ENCODE data around the gene BCL2L13. TPM values are rescaled to one million over a fixed set of nuclear protein-coding genes. Genes with fewer than 3 reads are reported as not detected.
A peak's percentile ranks its signal among the peaks of the same experiment; 100 is the strongest.

Gene BCL2L13
- total RNA-seq, 1 experiment from 2014 or later, result 44.0 TPM

DNA sequence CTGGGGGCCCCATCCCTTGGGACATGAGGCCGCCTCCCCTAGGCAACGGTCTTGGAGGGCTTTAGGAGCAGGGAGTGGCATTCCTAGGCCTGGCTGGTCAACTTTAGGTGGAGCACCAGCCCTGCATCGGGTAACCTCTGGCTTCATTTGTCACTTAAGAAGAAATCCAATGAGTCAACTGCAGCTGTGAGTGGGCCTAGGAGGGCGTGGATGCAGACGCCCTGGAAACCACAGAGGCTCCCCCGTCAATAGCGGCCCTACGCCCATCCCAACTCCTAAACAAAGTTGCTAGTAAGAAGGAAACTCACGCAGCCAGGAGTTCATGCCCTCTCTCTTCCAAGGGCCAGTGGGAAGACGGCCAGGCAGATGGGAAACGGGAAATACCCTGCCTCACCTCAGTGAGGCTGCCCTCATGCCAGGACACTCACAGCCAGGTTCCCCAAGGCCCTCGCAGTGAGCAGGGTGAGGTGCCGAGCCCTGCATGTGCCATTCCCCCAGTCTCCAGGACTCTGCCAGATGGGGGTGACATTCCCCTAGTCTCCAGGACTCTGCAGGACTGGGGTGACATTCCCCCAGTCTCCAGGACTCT lies 114.9 kb downstream of the BCL2L13 start:
- TF ChIP-seq, protein P1, sequence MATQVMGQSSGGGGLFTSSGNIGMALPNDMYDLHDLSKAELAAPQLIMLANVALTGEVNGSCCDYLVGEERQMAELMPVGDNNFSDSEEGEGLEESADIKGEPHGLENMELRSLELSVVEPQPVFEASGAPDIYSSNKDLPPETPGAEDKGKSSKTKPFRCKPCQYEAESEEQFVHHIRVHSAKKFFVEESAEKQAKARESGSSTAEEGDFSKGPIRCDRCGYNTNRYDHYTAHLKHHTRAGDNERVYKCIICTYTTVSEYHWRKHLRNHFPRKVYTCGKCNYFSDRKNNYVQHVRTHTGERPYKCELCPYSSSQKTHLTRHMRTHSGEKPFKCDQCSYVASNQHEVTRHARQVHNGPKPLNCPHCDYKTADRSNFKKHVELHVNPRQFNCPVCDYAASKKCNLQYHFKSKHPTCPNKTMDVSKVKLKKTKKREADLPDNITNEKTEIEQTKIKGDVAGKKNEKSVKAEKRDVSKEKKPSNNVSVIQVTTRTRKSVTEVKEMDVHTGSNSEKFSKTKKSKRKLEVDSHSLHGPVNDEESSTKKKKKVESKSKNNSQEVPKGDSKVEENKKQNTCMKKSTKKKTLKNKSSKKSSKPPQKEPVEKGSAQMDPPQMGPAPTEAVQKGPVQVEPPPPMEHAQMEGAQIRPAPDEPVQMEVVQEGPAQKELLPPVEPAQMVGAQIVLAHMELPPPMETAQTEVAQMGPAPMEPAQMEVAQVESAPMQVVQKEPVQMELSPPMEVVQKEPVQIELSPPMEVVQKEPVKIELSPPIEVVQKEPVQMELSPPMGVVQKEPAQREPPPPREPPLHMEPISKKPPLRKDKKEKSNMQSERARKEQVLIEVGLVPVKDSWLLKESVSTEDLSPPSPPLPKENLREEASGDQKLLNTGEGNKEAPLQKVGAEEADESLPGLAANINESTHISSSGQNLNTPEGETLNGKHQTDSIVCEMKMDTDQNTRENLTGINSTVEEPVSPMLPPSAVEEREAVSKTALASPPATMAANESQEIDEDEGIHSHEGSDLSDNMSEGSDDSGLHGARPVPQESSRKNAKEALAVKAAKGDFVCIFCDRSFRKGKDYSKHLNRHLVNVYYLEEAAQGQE (IDR thresholded peaks at IDR 0.05; ENCODE audit: insufficient read depth in 1 of 2, low read depth in 2 of 2, low read length in 1 of 2), result no peak
- TF ChIP-seq TCF7L2 (IDR thresholded peaks at IDR 0.05; ENCODE audit: low read depth, low read length), result no peak
- TF ChIP-seq POLR2AphosphoS5 (IDR thresholded peaks at IDR 0.05; ENCODE audit: low read depth, low read length), result no peak
- TF ChIP-seq SIN3A (IDR thresholded peaks at IDR 0.05; ENCODE audit: borderline replicate concordance, insufficient read depth, low read depth, low read length), result no peak
- TF ChIP-seq CTCF (IDR thresholded peaks at IDR 0.05), result no peak
- peaks cover 2% of the 10 kb centered on the region; the same call in 1 of the 2 replicates for H3K4me1 ChIP-seq (ENCODE audit: control insufficient read depth, insufficient read depth, low read length)
- H3K36me3 ChIP-seq (ENCODE audit: control insufficient read depth, insufficient read depth, low read length), result no peaks in the 10 kb centered on the region
- no peak overlapping the region for H3K4me3 ChIP-seq (ENCODE audit: low read depth in 2 of 2, low read length in 2 of 2)
- intact Hi-C loops (cut with micrococcal nuclease; ENCODE audit: unreplicated experiment) (no loop called here), in situ Hi-C loops (cut with HindIII; ENCODE audit: low pct_unique_long_range_greater_than_20kb, low sequenced_read_pairs) (no loop called here)
- no TSS peak for BruUV-seq (replicated peaks)
- H3K27me3 ChIP-seq (ENCODE audit: control insufficient read depth, insufficient read depth, low read length), result no peaks in the 10 kb centered on the region
- DNase-seq (ENCODE audit: low read depth, low spot score) (no peak), ATAC-seq (no peak)
- ChIA-PET POLR2A (no interaction called here), CTCF (no interaction called here)
- no peak overlapping the region for H3K27ac ChIP-seq (ENCODE audit: low read length)
- no peaks in the 10 kb centered on the region for H3K9me3 ChIP-seq (ENCODE audit: control insufficient read depth, insufficient read depth, low read depth, low read length)

DNA sequence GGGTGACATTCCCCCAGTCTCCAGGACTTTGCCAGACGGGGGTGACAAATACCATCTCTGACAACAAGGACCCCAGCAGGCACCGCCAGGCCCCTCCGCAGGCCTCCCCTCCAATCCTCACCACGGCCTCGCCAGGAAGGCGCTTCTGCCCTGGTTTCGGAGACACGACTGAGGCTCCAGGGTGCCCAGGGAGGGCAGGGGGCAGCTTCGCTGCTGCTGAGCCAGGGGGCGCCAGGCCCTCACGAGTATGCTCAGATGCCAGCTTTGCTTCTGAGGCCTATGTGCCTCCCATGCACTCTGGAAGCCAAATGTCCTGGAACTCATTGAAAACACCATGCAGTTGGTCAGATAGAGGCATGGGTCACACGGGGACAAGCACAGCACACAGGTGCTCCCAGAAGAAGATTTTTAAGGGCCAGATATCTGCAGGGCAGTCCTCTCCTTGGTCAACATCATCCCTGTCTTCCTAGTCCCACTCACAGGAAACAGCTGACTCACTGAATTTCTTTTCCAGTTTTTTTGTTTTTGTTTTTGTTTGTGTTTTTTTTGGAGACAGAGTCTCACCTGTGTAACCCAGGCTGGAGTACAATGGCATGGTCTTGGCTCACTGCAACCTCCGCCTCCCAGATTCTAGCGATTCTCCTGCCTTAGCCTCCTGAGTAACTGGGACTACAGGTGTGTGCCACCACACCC lies 115.8 kb downstream of the BCL2L13 start:
- no peaks in the 10 kb centered on the region for H3K36me3 ChIP-seq (ENCODE audit: control insufficient read depth, insufficient read depth, low read length)
- peaks cover 2% of the 10 kb centered on the region; the same call in 1 of the 2 replicates for H3K4me1 ChIP-seq (ENCODE audit: control insufficient read depth, insufficient read depth, low read length)
- no peaks in the 10 kb centered on the region for H3K9me3 ChIP-seq (ENCODE audit: control insufficient read depth, insufficient read depth, low read depth, low read length)
- no peak for DNase-seq (ENCODE audit: low read depth, low spot score)
- BruUV-seq (replicated peaks), result no TSS peak
- no peaks in the 10 kb centered on the region for H3K27me3 ChIP-seq (ENCODE audit: control insufficient read depth, insufficient read depth, low read length)
- TF ChIP-seq CTCF (IDR thresholded peaks at IDR 0.05), result no peak; the same call in 1 of the 2 replicates
- no peak for TF ChIP-seq SIN3A (IDR thresholded peaks at IDR 0.05; ENCODE audit: borderline replicate concordance, insufficient read depth, low read depth, low read length)
- TF ChIP-seq POLR2AphosphoS5 (IDR thresholded peaks at IDR 0.05; ENCODE audit: low read depth, low read length), result no peak
- TF ChIP-seq, protein P1 (IDR thresholded peaks at IDR 0.05; ENCODE audit: insufficient read depth in 1 of 2, low read depth in 2 of 2, low read length in 1 of 2), result no peak
- no peak for TF ChIP-seq TCF7L2 (IDR thresholded peaks at IDR 0.05; ENCODE audit: low read depth, low read length)
- peak; percentile 57; the same call in 1 of the 2 replicates for ATAC-seq
- intact Hi-C loops (cut with micrococcal nuclease; ENCODE audit: unreplicated experiment) (no loop called here), in situ Hi-C loops (cut with HindIII; ENCODE audit: low pct_unique_long_range_greater_than_20kb, low sequenced_read_pairs) (no loop called here)
- ChIA-PET POLR2A (no interaction called here), CTCF (no interaction called here)
- no peak overlapping the region for H3K4me3 ChIP-seq (ENCODE audit: low read depth in 2 of 2, low read length in 2 of 2)
- no peak overlapping the region for H3K27ac ChIP-seq (ENCODE audit: low read length)
